ENCODE data around the gene TMEM236.

GRCh38 chr10:17816199-17816598, 64.2 kb downstream of the TMEM236 start:
- no peak for TF ChIP-seq CTCF (optimal IDR thresholded peaks at IDR 0.05 in 1 of 3, IDR thresholded peaks at IDR 0.05 in 1 of 3, conservative IDR thresholded peaks at IDR 0.05 in 1 of 3; ENCODE audit: extremely low read depth in 1 of 3, insufficient read depth in 2 of 3, low read length in 3 of 3)
- no peak for TF ChIP-seq EZH2 (IDR thresholded peaks at IDR 0.05; ENCODE audit: low read length)
